OCI-LY7 (cell line): Measurements from ENCODE around the gene CELF2.

Experiments
- CTCF ChIP-seq: fragments of 200-600 bp; sonication (generic); conservative IDR thresholded peaks from 2 replicates; pipeline ENCODE4 v1.5.1; 2014; ENCODE audit warnings: mild to moderate bottlenecking, antibody characterized with exemption, low read length, moderate library complexity, mixed read lengths
- EZH2phosphoT487 ChIP-seq: fragments of 200-600 bp; sonication (generic); IDR thresholded peaks from 2 replicates; pipeline ENCODE4 v1.6.1; 2018; ENCODE audit warnings: low read depth, borderline replicate concordance, mild to moderate bottlenecking, mixed run types, antibody characterized with exemption, low read length, moderate library complexity, mixed read lengths

- TF ChIP-seq CTCF, result no peak
- TF ChIP-seq EZH2phosphoT487, result no peak
Measured at GRCh38 chr10:11098666-11099065, 81.0 kb downstream of the CELF2 start.
